IMR-90 (cell line): ENCODE measurements around the gene NXPE2. TPM values are rescaled to one million over a fixed set of nuclear protein-coding genes. Genes with fewer than 3 reads are reported as not detected.

ENCODE experiments used
- ATAC-seq: fragments of 200-7000 bp; cut with Tn5 transposase; 2 replicates; pipeline ENCODE4 v1.9.1; 2020; ENCODE audit warnings: low read depth, mild to moderate bottlenecking, moderate library complexity
- BruUV-seq: library from RNA; stranded (reverse); fragments of 400-500 nt; replicated peaks from 2 replicates; lab custom pipeline; 2021; lab: Mats Ljungman, UMichigan
- CTCF ChIA-PET: fragments of 300-600 bp; formaldehyde crosslinking; extraction: SDS; loops from one replicate; lab custom pipeline; 2021; ENCODE audit warnings: antibody characterized with exemption; lab: Yijun Ruan, JAX
- POLR2A ChIA-PET: fragments of 300-600 bp; sonication (Branson Sonifier 250); formaldehyde crosslinking; loops from one replicate; lab custom pipeline; 2022; ENCODE audit warnings: antibody characterized with exemption; ENCODE audit not compliant: unreplicated experiment; lab: Charles Lee
- DNase-seq: peaks from one replicate; pipeline ENCODE4 v3.0.0; 2013
- H2AFZ ChIP-seq: replicated peaks from 2 replicates; pipeline ENCODE3; 2013; ENCODE audit warnings: low read length, mild to moderate bottlenecking; ENCODE audit not compliant: poor library complexity
- H2AK5ac ChIP-seq: 2 replicates; pipeline ENCODE4 v1.6.1; 2013; ENCODE audit warnings: low read depth, low read length, inconsistent platforms
- H2AK9ac ChIP-seq: replicated peaks from 2 replicates; pipeline ENCODE3; 2013; ENCODE audit warnings: mild to moderate bottlenecking, low read depth, low read length, moderate library complexity; ENCODE audit not compliant: poor library complexity
- H2BK120ac ChIP-seq: 2 replicates; pipeline ENCODE4 v1.6.1; 2013; ENCODE audit warnings: low read depth, low read length, inconsistent platforms
- H2BK15ac ChIP-seq: 3 replicates; pipeline ENCODE4 v1.6.1; 2013; ENCODE audit warnings: low read depth, low read length, inconsistent platforms
- H2BK20ac ChIP-seq: 2 replicates; pipeline ENCODE4 v1.6.1; 2013; ENCODE audit warnings: low read depth, mild to moderate bottlenecking, inconsistent platforms, low read length, moderate library complexity
- H2BK5ac ChIP-seq: 2 replicates; pipeline ENCODE4 v1.6.1; 2013; ENCODE audit warnings: mild to moderate bottlenecking, low read depth, low read length, inconsistent platforms; ENCODE audit not compliant: poor library complexity, severe bottlenecking
- H3K14ac ChIP-seq: replicated peaks from 2 replicates; pipeline ENCODE4 v1.6.1; 2013; ENCODE audit warnings: low read depth, low read length, inconsistent platforms
- H3K18ac ChIP-seq: 2 replicates; pipeline ENCODE4 v1.6.1; 2013; ENCODE audit warnings: low read depth, low read length, control low read depth
- H3K23ac ChIP-seq: 2 replicates; pipeline ENCODE4 v1.6.1; 2013; ENCODE audit warnings: low read depth, low read length, inconsistent platforms
- H3K27ac ChIP-seq: 2 replicates; pipeline ENCODE4 v1.5.1; 2013; ENCODE audit warnings: mild to moderate bottlenecking, control low read depth, low read length; ENCODE audit not compliant: insufficient read depth
- H3K27me3 ChIP-seq: 2 replicates; pipeline ENCODE4 v1.6.1; 2013; ENCODE audit warnings: low read length; ENCODE audit not compliant: control insufficient read depth, insufficient read depth
- H3K36me3 ChIP-seq: 2 replicates; pipeline ENCODE4 v1.6.1; 2013; ENCODE audit warnings: low read length, mixed read lengths; ENCODE audit not compliant: control insufficient read depth, insufficient read depth
- H3K4ac ChIP-seq: 2 replicates; pipeline ENCODE4 v1.6.1; 2013; ENCODE audit warnings: low read depth, low read length, inconsistent platforms
- H3K4me1 ChIP-seq: 2 replicates; pipeline ENCODE4 v1.6.1; 2013; ENCODE audit warnings: low read length, mixed read lengths; ENCODE audit not compliant: control insufficient read depth, insufficient read depth
- H3K4me2 ChIP-seq: 2 replicates; pipeline ENCODE4 v1.6.1; 2013; ENCODE audit warnings: low read depth, mild to moderate bottlenecking, control low read depth, low read length, moderate library complexity
- H3K4me3 ChIP-seq: 2 replicates; pipeline ENCODE4 v1.5.1; 2013; ENCODE audit warnings: low read depth, mild to moderate bottlenecking, control low read depth, low read length, moderate library complexity; ENCODE audit not compliant: insufficient read depth
- H3K56ac ChIP-seq: 2 replicates; pipeline ENCODE4 v1.6.1; 2013; ENCODE audit warnings: low read length, inconsistent platforms; ENCODE audit not compliant: insufficient read depth; ENCODE audit errors: extremely low read depth
- H3K79me1 ChIP-seq, 2 experiments: 2 replicates each; pipeline ENCODE4 v1.6.1; 2013; ENCODE audit warnings: low read length in 2 of 2, inconsistent platforms in 1 of 2, low read depth in 1 of 2
- H3K9ac ChIP-seq: 2 replicates; pipeline ENCODE4 v1.6.1; 2013; ENCODE audit warnings: low read depth, low read length, control low read depth
- H3K9me1 ChIP-seq: 2 replicates; pipeline ENCODE4 v1.6.1; 2013; ENCODE audit warnings: low read length, inconsistent platforms; ENCODE audit not compliant: insufficient read depth
- H3K9me3 ChIP-seq: 2 replicates; pipeline ENCODE4 v1.6.1; 2013; ENCODE audit warnings: low read length; ENCODE audit not compliant: control insufficient read depth, insufficient read depth
- H4K20me1 ChIP-seq: 2 replicates; pipeline ENCODE4 v1.6.1; 2013; ENCODE audit warnings: low read length, inconsistent platforms; ENCODE audit not compliant: insufficient read depth
- H4K5ac ChIP-seq: 2 replicates; pipeline ENCODE4 v1.6.1; 2013; ENCODE audit warnings: mild to moderate bottlenecking, low read depth, low read length, control low read depth
- H4K8ac ChIP-seq, 2 experiments: 2 replicates each; pipeline ENCODE4 v1.6.1; 2013; ENCODE audit warnings: low read depth in 2 of 2, low read length in 2 of 2, control low read depth in 1 of 2, inconsistent platforms in 1 of 2
- H4K91ac ChIP-seq: 2 replicates; pipeline ENCODE4 v1.6.1; 2013; ENCODE audit warnings: low read depth, low read length, inconsistent platforms; ENCODE audit not compliant: insufficient read depth
- BHLHE40 ChIP-seq: fragments of 150-350 bp; IDR thresholded peaks from 2 replicates; pipeline ENCODE4 v1.6.1; 2016; ENCODE audit warnings: mild to moderate bottlenecking, low read depth, low read length
- CEBPB ChIP-seq: IDR thresholded peaks from 2 replicates; pipeline ENCODE4 v1.6.1; 2012; ENCODE audit warnings: low read depth, low read length, improper control_type of control experiment
- CHD1 ChIP-seq: IDR thresholded peaks from 2 replicates; pipeline ENCODE4 v1.6.1; 2012; ENCODE audit warnings: low read depth, low read length, improper control_type of control experiment
- CTCF ChIP-seq: conservative IDR thresholded peaks from 2 replicates; pipeline ENCODE4 v1.5.1; 2012; ENCODE audit warnings: mild to moderate bottlenecking, low read depth, low read length, improper control_type of control experiment
- ELK1 ChIP-seq: fragments of 150-350 bp; IDR thresholded peaks from 2 replicates; pipeline ENCODE4 v1.6.1; 2016; ENCODE audit warnings: low read depth, mild to moderate bottlenecking, low read length, moderate library complexity, borderline replicate concordance
- FOS ChIP-seq: fragments of 150-350 bp; IDR thresholded peaks from 2 replicates; pipeline ENCODE4 v1.6.1; 2016; ENCODE audit warnings: low read depth, low read length
- MAFK ChIP-seq: IDR thresholded peaks from 2 replicates; pipeline ENCODE4 v1.6.1; 2012; ENCODE audit warnings: low read depth, low read length, improper control_type of control experiment
- MAZ ChIP-seq: IDR thresholded peaks from 2 replicates; pipeline ENCODE4 v1.6.1; 2012; ENCODE audit warnings: low read depth, mild to moderate bottlenecking, low read length, improper control_type of control experiment, moderate library complexity, borderline replicate concordance
- MXI1 ChIP-seq: IDR thresholded peaks from 2 replicates; pipeline ENCODE4 v1.6.1; 2012; ENCODE audit warnings: low read depth, mild to moderate bottlenecking, low read length, moderate library complexity, borderline replicate concordance
- NFE2L2 ChIP-seq: fragments of 150-350 bp; IDR thresholded peaks from 2 replicates; pipeline ENCODE4 v1.6.1; 2016; ENCODE audit warnings: low read depth, mild to moderate bottlenecking, low read length
- POLR2A ChIP-seq: IDR thresholded peaks from 2 replicates; pipeline ENCODE4 v1.6.1; 2012; ENCODE audit warnings: mild to moderate bottlenecking, low read depth, low read length
- RAD21 ChIP-seq: IDR thresholded peaks from 2 replicates; pipeline ENCODE4 v1.6.1; 2012; ENCODE audit warnings: low read length, improper control_type of control experiment
- RCOR1 ChIP-seq: IDR thresholded peaks from 2 replicates; pipeline ENCODE4 v1.6.1; 2012; ENCODE audit warnings: mild to moderate bottlenecking, low read length, improper control_type of control experiment; ENCODE audit not compliant: insufficient replicate concordance
- RFX5 ChIP-seq: IDR thresholded peaks from 2 replicates; pipeline ENCODE4 v1.8.0; 2012; ENCODE audit warnings: low read depth, mild to moderate bottlenecking, low read length, moderate library complexity
- SMC3 ChIP-seq: fragments of 150-350 bp; IDR thresholded peaks from 2 replicates; pipeline ENCODE4 v1.6.1; 2016; ENCODE audit warnings: low read depth, mild to moderate bottlenecking, antibody characterized with exemption, low read length, moderate library complexity
- WGBS, 2 experiments: methylation state at CpG; one replicate each; pipeline versions ENCODE4 v1.1.5 to v1.1.7; 2013; ENCODE audit warnings: missing lambda C conversion rate in 2 of 2; ENCODE audit not compliant: insufficient read length in 1 of 2; ENCODE audit errors: extremely low coverage in 2 of 2; 5-methylcytosine and 5-hydroxymethylcytosine counted together
- dilution Hi-C: fragments of 300-500 bp; cut with HindIII; formaldehyde crosslinking; loops from one replicate; pipeline ENCODE4 v1.14.3; 2018; ENCODE audit warnings: low sequenced_read_pairs; ENCODE audit not compliant: unreplicated experiment
- in situ Hi-C: fragments of 300-500 bp; cut with MboI; formaldehyde crosslinking; loops from 3 replicates; pipeline ENCODE4 v1.14.3; 2019; ENCODE audit warnings: low sequenced_read_pairs, inconsistent platforms, mixed read lengths
- intact Hi-C: fragments of 100-400 bp; cut with micrococcal nuclease; formaldehyde crosslinking; loops from 2 replicates; pipeline ENCODE4 v1.10.0; 2022
- polyA plus RNA-seq, 3 experiments: library from polyadenylated mRNA; depleted of rRNA; stranded (reverse); fragments of >200 nt; gene quantifications; 2 replicates each; pipeline ENCODE4 v1.2.3, GENCODE V29; 2012; ENCODE audit warnings: low replicate concordance in 1 of 3
- total RNA-seq: library from RNA; depleted of rRNA; stranded (reverse); fragments of >200 nt; gene quantifications from 2 replicates; pipeline ENCODE4 v1.2.3, GENCODE V29; 2012
- TF ChIP-seq, protein P1 (sequence below): fragments of 150-350 bp; IDR thresholded peaks from 2 replicates; pipeline ENCODE4 v1.6.1; 2017; ENCODE audit warnings: mild to moderate bottlenecking, antibody characterized with exemption, low read length, low read depth

NXPE2 gene
- total and polyA plus RNA-seq, 2 of the 4 experiments (the other 2 are of a cell fraction): not detected

- WGBS, 2 experiments: no CpG with 5 or more reads among the region's 2 CpGs
- Histone ChIP-seq H2BK20ac (no peak overlapping the region), H4K20me1 (no peaks in the 10 kb centered on the region), H3K27me3 (no peaks in the 10 kb centered on the region), H3K4me3 (no peak overlapping the region), H3K27ac (no peak overlapping the region), H2AK5ac (no peak overlapping the region), H4K8ac (no peak overlapping the region), H2AK9ac (no peak overlapping the region), H2AFZ (no peak overlapping the region), H2BK15ac (no peak overlapping the region), H3K4me2 (no peak overlapping the region), H3K79me1 (no peaks in the 10 kb centered on the region), H2BK5ac (no peak overlapping the region), H3K9ac (no peak overlapping the region), H3K9me1 (no peaks in the 10 kb centered on the region), H3K9me3 (no peaks in the 10 kb centered on the region), H3K56ac (no peak overlapping the region), H4K5ac (no peak overlapping the region), H3K14ac (no peak overlapping the region), H3K4ac (no peak overlapping the region), H3K4me1 (no peaks in the 10 kb centered on the region), H3K18ac (no peak overlapping the region), H3K36me3 (no peaks in the 10 kb centered on the region), H2BK120ac (no peak overlapping the region), H4K91ac (no peak overlapping the region), H3K23ac (no peak overlapping the region)
- DNase-seq (no peak), ATAC-seq (no peak)
- ChIA-PET POLR2A (no interaction called here), CTCF (no interaction called here)
- no peak for TF ChIP-seq FOS
- no peak for TF ChIP-seq MAFK
- TF ChIP-seq CEBPB: no peak
- no peak for TF ChIP-seq NFE2L2
- TF ChIP-seq, protein P1, sequence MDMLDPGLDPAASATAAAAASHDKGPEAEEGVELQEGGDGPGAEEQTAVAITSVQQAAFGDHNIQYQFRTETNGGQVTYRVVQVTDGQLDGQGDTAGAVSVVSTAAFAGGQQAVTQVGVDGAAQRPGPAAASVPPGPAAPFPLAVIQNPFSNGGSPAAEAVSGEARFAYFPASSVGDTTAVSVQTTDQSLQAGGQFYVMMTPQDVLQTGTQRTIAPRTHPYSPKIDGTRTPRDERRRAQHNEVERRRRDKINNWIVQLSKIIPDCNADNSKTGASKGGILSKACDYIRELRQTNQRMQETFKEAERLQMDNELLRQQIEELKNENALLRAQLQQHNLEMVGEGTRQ: no peak
- no peak for TF ChIP-seq RCOR1
- TF ChIP-seq RAD21: no peak
- no peak for TF ChIP-seq POLR2A
- no peak for TF ChIP-seq ELK1
- no peak for TF ChIP-seq MAZ
- no peak for TF ChIP-seq RFX5
- no peak for TF ChIP-seq CTCF
- no peak for TF ChIP-seq SMC3
- no peak for TF ChIP-seq BHLHE40
- no peak for TF ChIP-seq MXI1
- no peak for TF ChIP-seq CHD1
- BruUV-seq: no TSS peak
- in situ Hi-C loops (no loop called here), dilution Hi-C loops (no loop called here), intact Hi-C loops (no loop called here)
These were observed 11.6 kb upstream of the NXPE2 start for GRCh38 chr11:114666760-114667159.
